GM12872 (cell line): Measurements from ENCODE around the gene BCL7A.

ENCODE experiments used
- TF ChIP-seq, protein P1 (sequence below): IDR thresholded peaks from 3 replicates; pipeline ENCODE4 v1.5.1; 2011; ENCODE audit warnings: low read depth, mild to moderate bottlenecking, low read length, moderate library complexity; ENCODE audit not compliant: insufficient read depth

The BCL7A gene

GRCh38 chr12:122107261-122107660 is 85.6 kb downstream of the BCL7A start:
- TF ChIP-seq, protein P1, sequence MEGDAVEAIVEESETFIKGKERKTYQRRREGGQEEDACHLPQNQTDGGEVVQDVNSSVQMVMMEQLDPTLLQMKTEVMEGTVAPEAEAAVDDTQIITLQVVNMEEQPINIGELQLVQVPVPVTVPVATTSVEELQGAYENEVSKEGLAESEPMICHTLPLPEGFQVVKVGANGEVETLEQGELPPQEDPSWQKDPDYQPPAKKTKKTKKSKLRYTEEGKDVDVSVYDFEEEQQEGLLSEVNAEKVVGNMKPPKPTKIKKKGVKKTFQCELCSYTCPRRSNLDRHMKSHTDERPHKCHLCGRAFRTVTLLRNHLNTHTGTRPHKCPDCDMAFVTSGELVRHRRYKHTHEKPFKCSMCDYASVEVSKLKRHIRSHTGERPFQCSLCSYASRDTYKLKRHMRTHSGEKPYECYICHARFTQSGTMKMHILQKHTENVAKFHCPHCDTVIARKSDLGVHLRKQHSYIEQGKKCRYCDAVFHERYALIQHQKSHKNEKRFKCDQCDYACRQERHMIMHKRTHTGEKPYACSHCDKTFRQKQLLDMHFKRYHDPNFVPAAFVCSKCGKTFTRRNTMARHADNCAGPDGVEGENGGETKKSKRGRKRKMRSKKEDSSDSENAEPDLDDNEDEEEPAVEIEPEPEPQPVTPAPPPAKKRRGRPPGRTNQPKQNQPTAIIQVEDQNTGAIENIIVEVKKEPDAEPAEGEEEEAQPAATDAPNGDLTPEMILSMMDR, result no peak

- TF ChIP-seq, protein P1, result no peak
Measured at GRCh38 chr12:122111089-122111641, 89.5 kb downstream of the BCL7A start.
